ENCODE measurements around the gene CNOT4.

The CNOT4 gene

GRCh38 chr7:135527025-135527424 lies 17.1 kb upstream of the CNOT4 start:
- TF ChIP-seq CTCF (IDR thresholded peaks at IDR 0.05; ENCODE audit: low read depth, low read length) = no peak
- no peak for DNase-seq (ENCODE audit: extremely low read depth, low read depth)

- no peak for TF ChIP-seq CTCF (IDR thresholded peaks at IDR 0.05; ENCODE audit: low read depth, low read length)
- no peak for DNase-seq (ENCODE audit: extremely low read depth, low read depth)
Observed at GRCh38 chr7:135525426-135525825, 15.5 kb upstream of the CNOT4 start.

- DNase-seq (ENCODE audit: extremely low read depth, low read depth) = no peak
- no peak for TF ChIP-seq CTCF (IDR thresholded peaks at IDR 0.05; ENCODE audit: low read depth, low read length)
Observed at GRCh38 chr7:135523146-135523545, 13.2 kb upstream of the CNOT4 start.

- DNase-seq (ENCODE audit: extremely low read depth, low read depth) = no peak
- TF ChIP-seq CTCF (IDR thresholded peaks at IDR 0.05; ENCODE audit: low read depth, low read length) = no peak
Observed at GRCh38 chr7:135522509-135522908, 12.6 kb upstream of the CNOT4 start.

GRCh38 chr7:135519871-135520270 lies 10.0 kb upstream of the CNOT4 start:
- TF ChIP-seq CTCF (IDR thresholded peaks at IDR 0.05; ENCODE audit: low read depth, low read length) = no peak
- DNase-seq (ENCODE audit: extremely low read depth, low read depth) = no peak

- no peak for TF ChIP-seq CTCF (IDR thresholded peaks at IDR 0.05; ENCODE audit: low read depth, low read length)
- DNase-seq (ENCODE audit: extremely low read depth, low read depth) = no peak
Observed at GRCh38 chr7:135519233-135519688, 9.4 kb upstream of the CNOT4 start.

- no peak for DNase-seq (ENCODE audit: extremely low read depth, low read depth)
- no peak for TF ChIP-seq CTCF (IDR thresholded peaks at IDR 0.05; ENCODE audit: low read depth, low read length)
Observed at GRCh38 chr7:135518748-135519147, 8.8 kb upstream of the CNOT4 start.

All from AG09319 (cell line).